Adrenal gland (tissue), 12 donors: Measurements from ENCODE around the gene HOMEZ. TPM values are rescaled to one million over a fixed set of nuclear protein-coding genes. Genes with fewer than 3 reads are reported as not detected.

Experiments
- DNase-seq, 7 donors: peaks; one replicate each; pipeline ENCODE4 v3.0.0-alpha.2; 2019 to 2020
- H3K27ac ChIP-seq, 5 donors: fragments of 200-600 bp; sonication (generic) in 4 of 5; 1 replicate in 3 of 5; 2 replicates in 2 of 5; pipeline versions ENCODE4 v1.5.1 to v1.8.0; 2016 to 2020; ENCODE audit warnings: mild to moderate bottlenecking in 1 of 5
- H3K27me3 ChIP-seq: fragments of 200-600 bp; 2 replicates; pipeline ENCODE4 v1.8.0; 2021
- H3K36me3 ChIP-seq, 2 donors: fragments of 200-600 bp; replicated peaks in 1 of 2; 1 replicate in 1 of 2; 2 replicates in 1 of 2; pipeline versions ENCODE4 v1.5.1 to v1.8.0; 2018 to 2022
- H3K4me1 ChIP-seq, 2 donors: fragments of 200-600 bp; replicated peaks in 1 of 2; 1 replicate in 1 of 2; 2 replicates in 1 of 2; pipeline versions ENCODE4 v1.5.1 to v1.8.0; 2018 to 2021
- H3K4me3 ChIP-seq, 4 donors: fragments of 200-600 bp; sonication (generic) in 3 of 4; one replicate each; pipeline ENCODE4 v1.5.1; 2016 to 2018
- H3K9me3 ChIP-seq, 3 donors: fragments of 200-600 bp; sonication (generic) in 1 of 3; replicated peaks in 1 of 3; 1 replicate in 2 of 3; 2 replicates in 1 of 3; pipeline versions ENCODE4 v1.5.1 to v1.8.0; 2016 to 2021
- CTCF ChIP-seq, 6 experiments: fragments of 450-650 bp in 4 of 6; fragments of 200-600 bp in 2 of 6; sonication (generic) in 1 of 6; IDR thresholded peaks; 1 replicate in 5 of 6; 2 replicates in 1 of 6; pipeline versions ENCODE4 v1.5.1 to v1.8.0; 2016 to 2021; ENCODE audit warnings: antibody characterized with exemption in 6 of 6, mild to moderate bottlenecking in 2 of 6, moderate library complexity in 1 of 6
- POLR2A ChIP-seq, 2 donors: fragments of 450-650 bp; IDR thresholded peaks; one replicate each; pipeline ENCODE4 v1.6.1; 2017; ENCODE audit warnings: antibody characterized with exemption in 2 of 2, mild to moderate bottlenecking in 2 of 2, moderate library complexity in 1 of 2
- WGBS, 4 donors: extraction: QIAGEN DNeasy Blood & Tissue Kit in 2 of 4; methylation state at CpG; one replicate each; pipeline versions ENCODE4 v1.1.5 to v1.1.7; 2013 to 2017; 5-methylcytosine and 5-hydroxymethylcytosine counted together
- intact Hi-C, 2 donors: fragments of 100-400 bp; cut with DNase I; formaldehyde crosslinking; loops; one replicate each; pipeline versions ENCODE4 v1.14.1 to v1.15.0; 2022 to 2023
- polyA plus RNA-seq, 3 donors: library from polyadenylated mRNA; stranded (reverse); fragments of 200-250 nt in 2 of 3; fragments of 350-450 nt in 1 of 3; fragmentation: Illumina TruSeq in 1 of 3; extraction: RNeasy Lipid Tissue Mini Kit (QIAGEN cat#74804) in 1 of 3; gene quantifications; one replicate each; pipeline ENCODE4 v1.2.3, GENCODE V29; 2013 to 2014
- total RNA-seq, 9 donors: library from RNA; depleted of rRNA in 4 of 9; stranded (reverse); fragments of >200 nt in 4 of 9; fragments of 120-200 nt in 1 of 9; fragmentation: NEBNext Ultra II Directional in 1 of 9; extraction: Animal tissue kit (Norgen Biotek cat#: 25700) in 1 of 9; gene quantifications; one replicate each; pipeline versions ENCODE4 v1.1.0 to v1.2.4, GENCODE V29; 2013 to 2023
- donor health status: healthy with polysubstance abuse.
- donor health status: Bipolar disorder and iron deficiency.
- donor health status: DM: yes; HTN: yes; CAD: no.
- donor health status: DM: no; HTN: no; CAD: no.
- donor health status: DM: no; HTN: no; CAD: no.
- donor health status: DM: yes; HTN: yes; CAD: no.

HOMEZ gene
- total and polyA plus RNA-seq, 12 donors, result 4.5 to 15.0 (median 9.0) TPM

- WGBS, 4 donors, result 75 to 78% (median 76%) methylated on average over 18 of the region's 18 CpGs
- no peak for TF ChIP-seq POLR2A (IDR thresholded peaks at IDR 0.05)
- TF ChIP-seq CTCF (IDR thresholded peaks at IDR 0.05), result no peak
- peaks cover 16 to 26% of the 10 kb centered on the region in 2 donors for H3K4me1 ChIP-seq
- intact Hi-C loops, result loop anchor here in 1 of 2 donors (10.0 kb wide), 2 partner anchors 59 to 241 kb away; partner anchors contain the start of gene AP1G2
- no peaks in the 10 kb centered on the region for H3K27me3 ChIP-seq
- H3K36me3 ChIP-seq, result peaks cover 0 to 27% of the 10 kb centered on the region in 2 donors
- H3K9me3 ChIP-seq, result no peaks in the 10 kb centered on the region
- H3K4me3 ChIP-seq, result no peak overlapping the region
- no peak overlapping the region for H3K27ac ChIP-seq
- DNase-seq, result no peak
Observed at GRCh38 chr14:23323838-23324454, 38.0 kb upstream of the HOMEZ start.

GRCh38 chr14:23322568-23323517 lies 36.9 kb upstream of the HOMEZ start:
- Histone ChIP-seq H3K4me3 (peak overlapping the region in 2 of 4 donors; percentile 72 to 86), H3K4me1 (peaks cover 16 to 26% of the 10 kb centered on the region in 2 donors), H3K27ac (peak overlapping the region in 4 of 5 donors; percentile 90 to 99 (median 94)), H3K27me3 (no peaks in the 10 kb centered on the region), H3K9me3 (no peaks in the 10 kb centered on the region), H3K36me3 (peaks cover 0 to 27% of the 10 kb centered on the region in 2 donors)
- WGBS, 4 donors, result 31 to 43% (median 40%) methylated on average over 10 of the region's 10 CpGs
- intact Hi-C loops, result loop anchor here in 1 of 2 donors (10.0 kb wide), 2 partner anchors 58 to 242 kb away; partner anchors contain the start of gene AP1G2
- TF ChIP-seq POLR2A (IDR thresholded peaks at IDR 0.05) (no peak), CTCF (IDR thresholded peaks at IDR 0.05) (no peak)
- peak in 1 of 7 donors; percentile 42 for DNase-seq

- 0 to 1% (median 1%) methylated on average over 18 to 64 of the region's 64 CpGs for WGBS, 4 donors
- peak; percentile 43 to 74 (median 59) for DNase-seq
Observed at GRCh38 chr14:23321572-23322547, 35.9 kb upstream of the HOMEZ start.

More at GRCh38 chr14:23321572-23322547, 35.9 kb upstream of the HOMEZ start:
- TF ChIP-seq CTCF (IDR thresholded peaks at IDR 0.05), result peak in 1 of 6 experiments; percentile 7
- peak; percentile 0 to 79 for TF ChIP-seq POLR2A (IDR thresholded peaks at IDR 0.05)
- Histone ChIP-seq H3K9me3 (no peaks in the 10 kb centered on the region), H3K27ac (peak overlapping the region; percentile 40 to 99 (median 90)), H3K27me3 (no peaks in the 10 kb centered on the region), H3K4me1 (peaks cover 16 to 26% of the 10 kb centered on the region in 2 donors), H3K36me3 (peaks cover 0 to 27% of the 10 kb centered on the region in 2 donors), H3K4me3 (peak overlapping the region in 3 of 4 donors; percentile 19 to 86 (median 72))
- intact Hi-C loops, result loop anchor here in 1 of 2 donors (10.0 kb wide), 2 partner anchors 57 to 243 kb away; partner anchors contain the start of gene AP1G2
